Heart left ventricle (tissue), 16 donors: ENCODE data around the gene RNLS. TPM values are rescaled to one million over a fixed set of nuclear protein-coding genes. Genes with fewer than 3 reads are reported as not detected.

Experiments
- ATAC-seq, 4 donors: fragments of 200-7000 bp; cut with Tn5 transposase; one replicate each; pipeline ENCODE4 v1.9.1; 2020 to 2022; ENCODE audit warnings: moderate library complexity in 4 of 4, mild to moderate bottlenecking in 3 of 4, moderate number of reproducible peaks in 1 of 4
- DNase-seq, 5 donors: peaks; one replicate each; pipeline ENCODE4 v3.0.0-alpha.2; 2020
- H3K27ac ChIP-seq, 12 donors: fragments of 200-600 bp; sonication (generic) in 4 of 12; one replicate each; pipeline versions ENCODE4 v1.5.0 to v1.8.0; 2016 to 2022; ENCODE audit warnings: mild to moderate bottlenecking in 2 of 12
- H3K27me3 ChIP-seq, 9 donors: fragments of 200-600 bp; sonication (generic) in 2 of 9; one replicate each; pipeline versions ENCODE4 v1.5.1 to v1.8.0; 2016 to 2022; ENCODE audit warnings: mild to moderate bottlenecking in 3 of 9
- H3K36me3 ChIP-seq, 9 donors: fragments of 200-600 bp; sonication (generic) in 2 of 9; one replicate each; pipeline versions ENCODE4 v1.5.0 to v1.8.0; 2018 to 2022; ENCODE audit warnings: mild to moderate bottlenecking in 2 of 9
- H3K4me1 ChIP-seq, 12 donors: fragments of 200-600 bp; sonication (generic) in 4 of 12; one replicate each; pipeline versions ENCODE4 v1.5.0 to v1.8.0; 2016 to 2022; ENCODE audit warnings: mild to moderate bottlenecking in 3 of 12
- H3K4me3 ChIP-seq, 12 donors: fragments of 200-600 bp; sonication (generic) in 4 of 12; one replicate each; pipeline versions ENCODE4 v1.5.0 to v1.8.0; 2017 to 2022; ENCODE audit warnings: mild to moderate bottlenecking in 9 of 12, moderate library complexity in 4 of 12
- H3K9me3 ChIP-seq, 12 donors: fragments of 200-600 bp; sonication (generic) in 4 of 12; one replicate each; pipeline versions ENCODE4 v1.5.0 to v1.8.0; 2016 to 2022; ENCODE audit warnings: mild to moderate bottlenecking in 1 of 12
- CTCF ChIP-seq, 12 donors: fragments of 200-600 bp; sonication (generic) in 4 of 12; IDR thresholded peaks; one replicate each; pipeline versions ENCODE4 v1.5.0 to v1.8.0; 2018 to 2022; ENCODE audit warnings: antibody characterized with exemption in 12 of 12, mild to moderate bottlenecking in 5 of 12
- POLR2A ChIP-seq, 2 donors: fragments of 450-650 bp; IDR thresholded peaks; one replicate each; pipeline ENCODE4 v1.6.1; 2017; ENCODE audit warnings: antibody characterized with exemption in 2 of 2, mild to moderate bottlenecking in 2 of 2, moderate library complexity in 2 of 2
- WGBS, 4 donors: extraction: QIAGEN DNeasy Blood & Tissue Kit in 2 of 4; methylation state at CpG; one replicate each; pipeline versions ENCODE4 v1.1.5 to v1.1.7; 2013 to 2018; 5-methylcytosine and 5-hydroxymethylcytosine counted together
- intact Hi-C, 10 donors: fragments of 100-400 bp; cut with DNase I; formaldehyde crosslinking; loops; one replicate each; pipeline versions ENCODE4 v1.11.1 to v1.14.2; 2022
- polyA plus RNA-seq, 2 donors: library from polyadenylated mRNA; stranded (reverse); fragments of 200-250 nt; gene quantifications; one replicate each; pipeline ENCODE4 v1.2.3, GENCODE V29; 2013
- total RNA-seq, 9 donors: library from RNA; depleted of rRNA in 2 of 9; stranded (reverse); fragments of >200 nt in 2 of 9; fragmentation: NEBNext Ultra II Directional in 3 of 9; extraction: Animal tissue kit (Norgen Biotek cat#: 25700) in 3 of 9; gene quantifications; one replicate each; pipeline versions ENCODE4 v1.1.0 to v1.2.4, GENCODE V29; 2016 to 2023
- donor health status: ischemic (EF 13 %, LVEDD 7.1; RV severe dilation, severe dysfunction).
- donor health status: healthy with polysubstance abuse.
- donor health status: DM: no; HTN: yes; CAD: no.
- donor health status: DM: no; HTN: no; CAD: no.
- donor health status: ischemic (EF 25% LVEDD 6.9; RV normal size, moderate dysfunction).
- donor health status: ischemic (EF 25% LVEDD 5.7; RV mildly dilated, moderate dysfunction).
- donor health status: healthy.
- donor health status: DM: yes; HTN: yes; CAD: no.
- donor health status: ischemic (EF 35%, LVEDD 5.7; RV mildly dilated, moderate dysfunction).
- donor health status: nonischemic (EF 11% LVEDD 7.7; RV severe dilation, severe dysfunction).
- donor health status: DM: yes; HTN: yes; CAD: no.
- donor health status: PGD.
- donor health status: ischemic (EF 29% LVEDD 5.4; RV normal size, mild dysfunction).
- donor health status: nonischemic (EF 23%, LVEDD 6.1; RV moderate dilation, normal function).

Gene RNLS
- total and polyA plus RNA-seq, 11 donors: 6.6 to 30.7 (median 15.1) TPM

GRCh38 chr10:88582411-88582805 is 710 bp downstream of the RNLS start:
- Histone ChIP-seq H3K36me3 (no peaks in the 10 kb centered on the region), H3K27me3 (no peaks in the 10 kb centered on the region), H3K4me3 (peak overlapping the region; percentile 51 to 83 (median 74)), H3K27ac (peak overlapping the region in 11 of 12 donors; percentile 86 to 95 (median 93)), H3K4me1 (peaks cover 0 to 17% (median 4%) of the 10 kb centered on the region in 12 donors), H3K9me3 (no peaks in the 10 kb centered on the region)
- no peak for DNase-seq
- WGBS, 4 donors: 9 to 19% (median 15%) methylated on average over 4 of the region's 4 CpGs
- TF ChIP-seq CTCF (IDR thresholded peaks at IDR 0.05) (no peak), POLR2A (IDR thresholded peaks at IDR 0.05) (no peak)
- intact Hi-C loops: loop anchor here in 1 of 10 donors (10.0 kb wide), 1 partner anchor 212 kb away; no protein-coding TSS in a partner anchor
- ATAC-seq: no peak

- Histone ChIP-seq H3K27me3 (no peaks in the 10 kb centered on the region), H3K4me3 (no peak overlapping the region), H3K4me1 (no peaks in the 10 kb centered on the region), H3K27ac (no peak overlapping the region), H3K36me3 (no peaks in the 10 kb centered on the region), H3K9me3 (no peaks in the 10 kb centered on the region)
- intact Hi-C loops: loop anchor here in 6 of 10 donors (5.0 to 10.0 kb wide), 4 partner anchors 227 to 250 kb away; no protein-coding TSS in a partner anchor
- TF ChIP-seq CTCF (IDR thresholded peaks at IDR 0.05): peak in 11 of 12 donors; percentile 6 to 53 (median 35)
- no peak for TF ChIP-seq POLR2A (IDR thresholded peaks at IDR 0.05)
- ATAC-seq (peak in 1 of 4 donors; percentile 33), DNase-seq (no peak)
- whole genome bisulfite sequencing, 4 donors: 0 to 9% (median 5%) methylated on average over 1 of the region's 1 CpG
Observed at GRCh38 chr10:88565072-88565471, 18.0 kb downstream of the RNLS start.

GRCh38 chr10:88562152-88562551 is 21.0 kb downstream of the RNLS start:
- DNase-seq (no peak), ATAC-seq (no peak)
- Histone ChIP-seq H3K27me3 (no peaks in the 10 kb centered on the region), H3K4me3 (no peak overlapping the region), H3K36me3 (no peaks in the 10 kb centered on the region), H3K4me1 (no peaks in the 10 kb centered on the region), H3K9me3 (no peaks in the 10 kb centered on the region), H3K27ac (no peak overlapping the region)
- intact Hi-C loops: loop anchor here in 4 of 10 donors (10.0 kb wide), 2 partner anchors 233 to 253 kb away; no protein-coding TSS in a partner anchor
- WGBS, 4 donors: 93 to 100% (median 97%) methylated on average over 1 of the region's 1 CpG
- TF ChIP-seq CTCF (IDR thresholded peaks at IDR 0.05) (no peak), POLR2A (IDR thresholded peaks at IDR 0.05) (no peak)

GRCh38 chr10:88557658-88558057 is 25.5 kb downstream of the RNLS start:
- peaks cover 0 to 2% (median 0%) of the 10 kb centered on the region in 12 donors for H3K4me1 ChIP-seq
- no peak overlapping the region for H3K27ac ChIP-seq
- WGBS, 4 donors: 88 to 91% (median 89%) methylated on average over 2 of the region's 2 CpGs
- TF ChIP-seq POLR2A (IDR thresholded peaks at IDR 0.05) (no peak), CTCF (IDR thresholded peaks at IDR 0.05) (no peak)
- DNase-seq (no peak), ATAC-seq (no peak)
- no peak overlapping the region for H3K4me3 ChIP-seq
- intact Hi-C loops: loop anchor here in 6 of 10 donors (5.0 to 10.0 kb wide), 5 partner anchors 153 to 705 kb away; no protein-coding TSS in a partner anchor
- no peaks in the 10 kb centered on the region for H3K9me3 ChIP-seq
- H3K27me3 ChIP-seq: no peaks in the 10 kb centered on the region
- H3K36me3 ChIP-seq: no peaks in the 10 kb centered on the region
